GM21786 (cell line): Measurements from ENCODE around the gene DPP10.
"Not testable (repeated sequence)": the region's sequence is repeated elsewhere in the genome, so short reads cannot be mapped to it uniquely, and the experiment has no call there.

Experiments used
- ATAC-seq: cut with Tn5 transposase; IDR thresholded peaks from one replicate; pipeline ENCODE4 v1.9.1; 2021; ENCODE audit not compliant: unreplicated experiment

DPP10 gene

DNA sequence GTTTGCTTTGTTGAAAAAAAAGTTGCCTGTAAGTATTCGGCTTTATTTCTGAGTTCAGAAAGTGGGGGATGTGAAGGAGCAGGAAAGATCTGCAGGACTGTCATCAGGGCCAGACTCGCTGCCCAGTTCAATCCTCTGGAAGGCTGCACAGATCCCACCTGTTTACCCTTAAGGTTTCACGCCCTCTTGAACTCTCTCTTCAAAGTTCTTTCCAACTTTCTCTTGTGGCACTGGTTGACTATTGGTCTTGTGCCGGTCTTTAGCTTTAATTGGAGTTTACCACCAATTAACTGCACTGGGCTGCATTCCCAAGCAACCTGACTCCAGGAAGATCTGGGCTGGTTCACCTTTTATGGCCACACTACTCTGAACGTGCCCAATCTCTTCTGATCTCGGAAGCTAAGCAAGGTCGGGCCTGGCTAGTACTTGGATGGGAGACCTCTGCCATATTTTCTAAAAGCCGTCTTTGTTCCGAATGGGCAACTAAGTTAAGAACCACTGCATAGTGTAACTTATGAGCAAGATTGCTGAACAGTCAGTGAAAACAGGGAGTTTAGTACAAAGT, 495.0 kb downstream of the DPP10 start:
- ATAC-seq: no peak

- ATAC-seq: no peak
These were observed 498.5 kb downstream of the DPP10 start for GRCh38 chr2:114940785-114941458.

DNA sequence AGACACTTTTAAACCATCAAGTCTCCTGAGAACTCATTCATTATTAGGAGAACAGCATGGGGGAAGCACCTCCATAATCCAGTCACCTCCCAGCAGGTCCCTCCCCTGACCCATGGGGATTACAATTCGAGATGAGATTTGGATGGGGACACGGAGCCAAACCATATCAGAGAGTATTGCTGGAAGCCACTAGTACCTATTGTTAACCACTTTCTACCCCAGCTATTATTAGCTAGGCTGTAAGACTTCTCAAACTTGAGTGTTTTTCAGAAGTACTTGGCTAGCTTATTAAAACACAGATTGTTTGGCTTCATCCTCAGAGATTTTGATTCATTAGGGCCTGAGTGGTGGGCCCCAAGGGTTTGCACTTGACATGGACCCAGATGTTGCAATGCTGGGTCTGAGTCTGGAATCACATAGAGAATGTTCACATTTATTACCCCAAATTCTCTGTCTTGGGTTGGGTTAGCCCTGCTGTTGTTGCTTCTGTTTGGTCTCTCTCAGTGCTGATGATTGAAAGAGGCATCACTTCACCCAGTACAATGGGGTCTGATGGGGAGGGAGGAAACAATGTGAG, 506.9 kb downstream of the DPP10 start:
- ATAC-seq: no peak

- no peak for ATAC-seq
These were observed 517.9 kb downstream of the DPP10 start for GRCh38 chr2:114960389-114960788.

DNA sequence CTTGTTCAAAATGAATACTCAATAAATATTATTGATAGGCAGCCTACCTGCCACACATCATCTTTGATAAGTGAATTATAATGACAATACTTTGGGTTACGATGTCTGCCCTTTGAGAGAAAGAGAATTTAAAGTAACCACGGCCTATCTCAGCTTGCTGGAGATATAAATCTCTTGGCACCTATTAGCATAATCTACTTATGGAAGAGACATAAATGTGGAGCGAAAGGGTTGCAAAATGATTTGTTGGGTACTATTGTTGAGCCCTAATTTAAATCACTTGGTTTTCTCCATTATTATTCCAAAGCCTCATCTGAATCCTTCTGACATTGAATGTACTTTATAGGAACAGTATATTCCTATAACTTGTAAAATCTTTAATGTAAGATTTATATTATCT, 520.1 kb downstream of the DPP10 start:
- ATAC-seq: no peak

GRCh38 chr2:114968748-114969400, 526.4 kb downstream of the DPP10 start:
- ATAC-seq: no peak

DNA sequence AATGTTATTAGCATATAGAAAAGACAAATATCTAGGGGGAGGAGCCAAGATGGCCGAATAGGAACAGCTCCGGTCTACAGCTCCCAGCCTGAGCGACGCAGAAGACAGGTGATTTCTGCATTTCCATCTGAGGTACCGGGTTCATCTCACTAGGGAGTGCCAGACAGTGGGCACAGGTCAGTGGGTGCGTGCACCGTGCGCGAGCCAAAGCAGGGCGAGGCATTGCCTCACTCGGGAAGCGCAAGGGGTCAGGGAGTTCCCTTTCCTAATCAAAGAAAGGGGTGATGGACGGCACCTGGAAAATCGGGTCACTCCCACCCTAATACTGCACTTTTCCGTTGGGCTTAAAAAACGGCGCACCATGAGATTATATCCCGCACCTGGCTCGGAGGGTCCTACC, 561.9 kb downstream of the DPP10 start:
- not testable (repeated sequence) for ATAC-seq

- no peak for ATAC-seq
These were observed 569.3 kb downstream of the DPP10 start for GRCh38 chr2:115011721-115012120.

DNA sequence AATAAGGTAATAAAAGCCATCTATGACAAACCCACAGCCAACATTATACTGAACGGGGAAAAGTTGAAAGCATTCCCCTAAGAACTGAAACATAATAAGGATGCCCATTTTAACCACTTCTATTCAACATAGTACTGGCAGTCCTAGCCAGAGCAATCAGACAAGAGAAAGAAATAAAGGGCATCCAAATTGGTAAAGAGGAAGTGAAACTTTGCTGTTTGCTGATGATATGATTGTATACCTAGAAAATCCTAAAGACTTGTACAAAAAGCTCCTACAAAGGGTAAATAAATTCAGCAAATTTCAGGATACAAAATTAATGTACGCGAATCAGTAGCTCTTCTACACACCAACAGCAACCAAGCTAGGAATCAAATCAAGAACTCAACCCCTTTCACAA, 579.6 kb downstream of the DPP10 start:
- not testable (repeated sequence) for ATAC-seq

DNA sequence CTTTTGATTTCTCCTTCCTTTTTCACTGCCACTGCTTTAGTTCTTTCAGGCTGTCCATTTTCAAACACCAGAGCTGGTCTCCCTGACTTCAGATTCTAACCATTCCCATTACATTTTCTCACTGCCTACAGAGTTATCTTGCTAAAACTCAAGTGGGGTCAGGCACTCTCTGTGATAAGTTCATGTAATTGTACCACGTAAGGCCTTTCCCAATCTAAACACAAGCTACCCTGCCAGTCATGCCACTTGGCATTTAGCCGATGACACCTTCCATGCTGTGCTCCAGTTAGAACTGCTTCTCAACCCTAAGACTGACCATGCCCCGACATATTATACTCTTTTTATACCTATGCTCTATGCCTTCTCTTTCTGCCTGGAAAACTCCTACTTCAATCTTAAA, 592.4 kb downstream of the DPP10 start:
- no peak for ATAC-seq

- no peak for ATAC-seq
These were observed 594.4 kb downstream of the DPP10 start for GRCh38 chr2:115036818-115037217.

DNA sequence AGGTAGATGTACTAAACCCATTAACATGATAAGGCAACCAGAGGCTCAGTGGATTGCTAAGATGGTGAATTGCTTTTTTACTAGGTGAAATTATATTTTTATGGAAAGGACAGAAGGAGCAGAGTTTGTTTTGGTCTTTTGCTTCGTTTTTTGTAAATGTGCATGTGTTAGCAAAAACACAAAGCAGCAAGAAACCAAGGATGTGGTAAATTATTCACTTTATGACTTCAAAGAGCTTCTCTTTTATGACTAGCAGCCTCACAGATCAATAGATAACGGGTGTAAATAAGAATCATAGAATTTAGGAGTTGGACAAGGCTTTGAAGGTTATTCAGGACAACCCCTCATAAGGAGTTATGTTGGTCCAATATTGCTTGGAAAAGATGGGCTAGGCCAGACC, 615.0 kb downstream of the DPP10 start:
- no peak for ATAC-seq

- ATAC-seq: no peak
These were observed 627.6 kb downstream of the DPP10 start for GRCh38 chr2:115070002-115070401.

- ATAC-seq: no peak
These were observed 629.1 kb downstream of the DPP10 start for GRCh38 chr2:115071534-115071933.

DNA sequence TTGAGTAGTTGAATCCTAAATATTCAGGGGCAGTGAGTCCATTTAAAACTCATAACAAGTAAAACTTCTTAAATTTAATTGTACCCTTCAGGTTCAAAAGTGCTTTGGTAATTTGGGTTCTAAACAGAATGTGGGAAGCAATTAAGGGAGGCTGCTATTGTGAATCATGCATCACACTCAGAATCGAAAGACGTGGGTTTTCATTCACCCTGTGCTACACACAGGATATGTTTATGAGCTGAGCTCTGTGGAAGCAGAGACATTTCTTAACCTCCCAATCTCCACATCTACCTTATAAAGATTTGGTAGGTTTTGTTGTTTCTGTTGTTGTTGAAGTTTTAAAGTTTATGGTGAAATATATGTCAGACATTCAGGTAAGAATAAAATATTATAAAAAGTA, 633.4 kb downstream of the DPP10 start:
- ATAC-seq: no peak

GRCh38 chr2:115077626-115078025, 635.2 kb downstream of the DPP10 start:
- no peak for ATAC-seq

GRCh38 chr2:115083225-115083624, 640.8 kb downstream of the DPP10 start:
- no peak for ATAC-seq

DNA sequence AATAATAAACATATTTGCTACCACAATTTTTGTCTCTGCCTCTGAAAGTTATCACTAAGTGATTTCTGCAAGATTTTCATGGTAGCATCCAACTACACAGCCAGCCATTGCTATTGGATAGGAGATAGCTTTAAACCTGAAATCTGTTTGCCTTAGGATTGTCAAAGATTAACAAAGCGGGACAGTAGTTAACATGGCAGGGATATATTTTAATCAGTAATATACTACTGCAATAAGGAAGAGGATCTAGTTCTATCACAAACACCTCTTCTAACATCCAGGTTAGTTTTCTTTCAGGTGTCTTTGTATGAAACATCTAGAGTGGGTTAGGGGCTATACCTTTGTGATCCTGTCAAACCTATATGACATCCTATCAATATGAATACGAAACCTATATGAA, 641.3 kb downstream of the DPP10 start:
- no peak for ATAC-seq

GRCh38 chr2:115084446-115084845, 642.0 kb downstream of the DPP10 start:
- ATAC-seq: no peak

DNA sequence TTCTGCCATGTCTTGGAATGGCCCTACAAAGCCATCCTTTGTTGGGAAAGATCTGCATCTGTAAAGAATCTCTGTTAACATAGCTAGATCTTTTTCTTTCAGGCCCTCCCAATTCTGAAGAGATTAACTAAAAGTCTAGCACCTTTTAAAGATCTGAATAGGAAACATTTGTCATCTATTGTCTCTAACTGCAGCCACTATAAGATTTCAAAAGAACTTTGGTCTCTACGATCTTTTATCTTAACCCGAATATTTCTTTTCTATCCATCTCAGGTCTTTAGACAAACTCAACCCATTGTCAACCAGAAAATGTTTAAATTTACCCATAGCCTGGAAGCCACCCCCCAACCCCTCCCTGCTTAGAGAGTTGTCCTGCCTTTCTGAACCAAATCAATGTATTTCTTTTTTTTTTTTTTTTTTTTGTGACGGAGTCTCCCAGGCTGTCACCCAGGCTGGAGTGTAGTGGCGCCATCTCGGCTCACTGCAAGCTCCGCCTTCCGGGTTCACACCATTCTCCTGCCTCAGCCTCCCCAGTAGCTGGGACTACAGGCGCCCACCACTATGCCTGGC, 643.7 kb downstream of the DPP10 start:
- not testable (repeated sequence) for ATAC-seq

- no peak for ATAC-seq
These were observed 652.0 kb downstream of the DPP10 start for GRCh38 chr2:115094441-115094840.

DNA sequence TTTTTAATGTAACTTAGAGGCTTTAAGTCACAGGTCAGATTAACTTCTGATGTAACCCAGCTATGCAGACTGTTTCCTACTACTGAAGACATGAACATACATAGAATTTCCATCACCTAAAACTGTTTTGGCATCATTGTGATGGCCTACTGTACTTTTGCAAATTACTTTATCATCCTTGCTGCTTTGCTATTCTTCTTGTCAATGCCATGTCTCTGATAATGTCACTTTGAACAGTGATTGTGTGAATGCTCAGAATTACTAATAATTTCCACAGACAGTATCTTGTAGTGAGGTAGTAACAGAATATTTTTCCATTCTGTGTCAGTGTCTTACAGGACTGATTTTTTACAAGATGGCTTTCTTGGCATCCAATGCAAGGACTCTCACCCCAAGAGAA, 663.5 kb downstream of the DPP10 start:
- no peak for ATAC-seq
